OCI-LY1 (cell line): Measurements from ENCODE around the gene AMZ1.
"Not testable (repeated sequence)": the region's sequence is repeated elsewhere in the genome, so short reads cannot be mapped to it uniquely, and the experiment has no call there.

Experiments used
- H2AFZ ChIP-seq: fragments of 200-600 bp; sonication (generic), shearing (Covaris generic); 2 replicates; pipeline ENCODE4 v1.6.0; 2014; ENCODE audit warnings: antibody characterized with exemption, mild to moderate bottlenecking, low read length
- H3F3A ChIP-seq: fragments of 200-600 bp; sonication (generic), shearing (Covaris generic); 2 replicates; pipeline ENCODE4 v1.6.0; 2014; ENCODE audit warnings: mild to moderate bottlenecking, antibody characterized with exemption, low read length, moderate library complexity; ENCODE audit not compliant: insufficient read depth
- H3K27ac ChIP-seq: fragments of 200-600 bp; sonication (generic); 2 replicates; pipeline ENCODE4 v1.5.1; 2014; ENCODE audit warnings: low read length, mixed run types, mild to moderate bottlenecking, low read depth; ENCODE audit not compliant: poor library complexity, severe bottlenecking
- H3K27me3 ChIP-seq: fragments of 200-600 bp; sonication (generic); 2 replicates; pipeline ENCODE4 v1.6.0; 2014; ENCODE audit warnings: antibody characterized with exemption, mild to moderate bottlenecking, low read length, moderate library complexity; ENCODE audit not compliant: insufficient read depth
- H3K36me3 ChIP-seq: fragments of 200-600 bp; sonication (generic); 2 replicates; pipeline ENCODE4 v1.6.1; 2014; ENCODE audit warnings: mild to moderate bottlenecking, antibody characterized with exemption, low read length, moderate library complexity, mixed read lengths; ENCODE audit not compliant: insufficient read depth
- H3K4me1 ChIP-seq: fragments of 200-600 bp; sonication (generic); 2 replicates; pipeline ENCODE4 v1.5.1; 2014; ENCODE audit warnings: mild to moderate bottlenecking, low read length, moderate library complexity; ENCODE audit not compliant: insufficient read depth, severe bottlenecking
- H3K4me2 ChIP-seq: fragments of 200-600 bp; sonication (generic), shearing (Covaris generic); 2 replicates; pipeline ENCODE4 v1.6.1; 2014; ENCODE audit warnings: low read length
- H3K4me3 ChIP-seq: fragments of 200-600 bp; sonication (generic); 2 replicates; pipeline ENCODE4 v1.5.1; 2014; ENCODE audit warnings: low read length, low read depth, mild to moderate bottlenecking, mixed read lengths; ENCODE audit not compliant: poor library complexity, severe bottlenecking
- H3K79me2 ChIP-seq: fragments of 200-600 bp; shearing (Covaris generic); 2 replicates; pipeline ENCODE4 v1.6.1; 2016; ENCODE audit warnings: mixed run types, low read length, mixed read lengths; ENCODE audit not compliant: insufficient read depth
- H3K9ac ChIP-seq: fragments of 200-600 bp; sonication (generic), shearing (Covaris generic); 2 replicates; pipeline ENCODE4 v1.6.1; 2014; ENCODE audit warnings: mild to moderate bottlenecking, low read length, mixed read lengths
- H3K9me2 ChIP-seq: fragments of 200-600 bp; sonication (generic), shearing (Covaris generic); 2 replicates; pipeline ENCODE4 v1.6.1; 2014; ENCODE audit warnings: low read depth, mild to moderate bottlenecking, low read length, mixed read lengths
- H3K9me3 ChIP-seq: fragments of 200-600 bp; shearing (Covaris generic); 2 replicates; pipeline ENCODE4 v1.6.1; 2014; ENCODE audit warnings: low read length, mixed read lengths
- H4K20me1 ChIP-seq: fragments of 200-600 bp; sonication (generic), shearing (Covaris generic); 2 replicates; pipeline ENCODE4 v1.6.0; 2016; ENCODE audit warnings: mild to moderate bottlenecking, low read length; ENCODE audit not compliant: insufficient read depth
- CTCF ChIP-seq: fragments of 200-600 bp; sonication (generic), shearing (Covaris generic); IDR thresholded peaks from 2 replicates; pipeline ENCODE4 v1.5.1; 2017; ENCODE audit warnings: mild to moderate bottlenecking, antibody characterized with exemption, low read length, moderate library complexity, mixed read lengths
- EZH2 ChIP-seq: fragments of 200-600 bp; sonication (generic), shearing (Covaris generic); IDR thresholded peaks from 2 replicates; pipeline ENCODE4 v1.8.0; 2017; ENCODE audit warnings: borderline replicate concordance, mixed run types, mild to moderate bottlenecking, antibody characterized with exemption, low read length, moderate library complexity, mixed read lengths

The AMZ1 gene

GRCh38 chr7:2736411-2736914 lies 48.5 kb downstream of the AMZ1 start:
- Histone ChIP-seq H3K36me3 (no peaks in the 10 kb centered on the region), H2AFZ (no peak overlapping the region), H3K27me3 (no peaks in the 10 kb centered on the region; the same call in 1 of the 2 replicates), H3F3A (no peaks in the 10 kb centered on the region), H3K9ac (no peak overlapping the region), H3K27ac (no peak overlapping the region), H3K79me2 (no peaks in the 10 kb centered on the region), H3K4me3 (no peak overlapping the region), H3K4me2 (no peak overlapping the region), H3K9me2 (no peaks in the 10 kb centered on the region), H3K4me1 (no peaks in the 10 kb centered on the region), H3K9me3 (no peaks in the 10 kb centered on the region), H4K20me1 (no peaks in the 10 kb centered on the region)
- TF ChIP-seq EZH2 (no peak), CTCF (no peak)

GRCh38 chr7:2737005-2737743 lies 49.2 kb downstream of the AMZ1 start:
- H3F3A ChIP-seq, H3K27ac ChIP-seq, H3K27me3 ChIP-seq, H2AFZ ChIP-seq, H3K9me3 ChIP-seq, H3K36me3 ChIP-seq, H4K20me1 ChIP-seq, H3K9ac ChIP-seq, H3K4me2 ChIP-seq, H3K4me1 ChIP-seq, H3K79me2 ChIP-seq, H3K9me2 ChIP-seq, H3K4me3 ChIP-seq: not testable (repeated sequence)

GRCh38 chr7:2737771-2738540 lies 50.0 kb downstream of the AMZ1 start:
- no peak overlapping the region for H3K4me2 ChIP-seq
- H3K9me3 ChIP-seq: no peaks in the 10 kb centered on the region
- H3K9me2 ChIP-seq: no peaks in the 10 kb centered on the region
- H3K27ac ChIP-seq: no peak overlapping the region
- H4K20me1 ChIP-seq: no peaks in the 10 kb centered on the region
- no peak overlapping the region for H3K4me3 ChIP-seq
- H3K4me1 ChIP-seq: no peaks in the 10 kb centered on the region
- H3K27me3 ChIP-seq: no peaks in the 10 kb centered on the region; the same call in 1 of the 2 replicates
- no peak overlapping the region for H3K9ac ChIP-seq
- TF ChIP-seq EZH2 (no peak), CTCF (no peak)
- H3F3A ChIP-seq: no peaks in the 10 kb centered on the region
- H3K36me3 ChIP-seq: no peaks in the 10 kb centered on the region; the same call in 1 of the 2 replicates
- H3K79me2 ChIP-seq: no peaks in the 10 kb centered on the region
- no peak overlapping the region for H2AFZ ChIP-seq
